ENCODE data around the gene B2M. TPM values are rescaled to one million over a fixed set of nuclear protein-coding genes. Genes with fewer than 3 reads are reported as not detected.
A peak's percentile ranks its signal among the peaks of the same experiment; 100 is the strongest.

B2M gene
- total RNA-seq, 1 donor from 2014 or later = 3,395 TPM

- Histone ChIP-seq H3K27me3 (no peaks in the 10 kb centered on the region), H3K36me3 (no peaks in the 10 kb centered on the region), H3K4me1 (no peaks in the 10 kb centered on the region), H3K4me3 (no peak overlapping the region), H3K27ac (no peak overlapping the region), H3K9me3 (peaks cover 0 to 3% of the 10 kb centered on the region in 2 donors)
- no peak for DNase-seq (ENCODE audit: low spot score in 2 of 2)
- intact Hi-C loops (cut with DNase I) = no loop called here
- TF ChIP-seq CTCF (IDR thresholded peaks at IDR 0.05) = no peak
These were observed 4.9 kb upstream of the B2M start for GRCh38 chr15:44706401-44706800.

DNA sequence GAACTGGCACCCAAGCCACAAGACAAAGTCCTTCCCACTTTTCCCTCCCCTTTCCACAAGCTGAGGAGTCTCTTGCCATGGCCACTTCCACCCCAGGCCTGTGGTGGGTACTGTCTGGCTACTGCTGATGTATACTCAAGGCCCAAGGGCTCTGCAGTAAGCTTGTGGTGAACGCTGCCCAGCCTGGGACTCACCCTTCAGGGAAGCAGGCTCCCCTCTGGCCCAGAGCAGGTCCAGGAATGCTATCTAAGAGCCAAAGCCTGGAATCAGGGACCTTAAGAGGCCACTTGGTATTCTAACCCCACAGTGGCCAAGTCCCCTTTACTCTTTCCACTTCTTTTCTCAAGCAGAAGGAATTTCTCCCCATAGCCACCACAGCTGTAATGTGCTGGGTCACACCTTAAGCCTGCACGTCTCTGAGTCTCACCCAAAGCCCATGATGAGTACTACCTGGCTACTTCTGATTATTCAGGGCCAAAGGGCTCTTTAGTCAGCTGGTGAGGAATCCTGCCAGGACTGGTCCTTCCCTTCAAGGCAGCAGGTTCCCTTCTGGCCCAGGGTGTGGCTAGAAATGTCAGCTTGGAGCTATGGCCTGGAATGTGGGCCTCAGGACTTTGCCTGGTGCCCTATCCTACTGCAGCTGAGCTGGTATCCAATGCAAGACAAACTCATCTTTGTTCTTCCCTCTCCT lies 4.2 kb upstream of the B2M start:
- H3K27ac ChIP-seq = no peak overlapping the region
- no peak for TF ChIP-seq CTCF (IDR thresholded peaks at IDR 0.05)
- no peaks in the 10 kb centered on the region for H3K4me1 ChIP-seq
- no peaks in the 10 kb centered on the region for H3K36me3 ChIP-seq
- DNase-seq (ENCODE audit: low spot score in 2 of 2) = no peak
- H3K27me3 ChIP-seq = no peaks in the 10 kb centered on the region
- H3K9me3 ChIP-seq = peaks cover 0 to 3% of the 10 kb centered on the region in 2 donors
- H3K4me3 ChIP-seq = no peak overlapping the region
- intact Hi-C loops (cut with DNase I) = no loop called here

DNA sequence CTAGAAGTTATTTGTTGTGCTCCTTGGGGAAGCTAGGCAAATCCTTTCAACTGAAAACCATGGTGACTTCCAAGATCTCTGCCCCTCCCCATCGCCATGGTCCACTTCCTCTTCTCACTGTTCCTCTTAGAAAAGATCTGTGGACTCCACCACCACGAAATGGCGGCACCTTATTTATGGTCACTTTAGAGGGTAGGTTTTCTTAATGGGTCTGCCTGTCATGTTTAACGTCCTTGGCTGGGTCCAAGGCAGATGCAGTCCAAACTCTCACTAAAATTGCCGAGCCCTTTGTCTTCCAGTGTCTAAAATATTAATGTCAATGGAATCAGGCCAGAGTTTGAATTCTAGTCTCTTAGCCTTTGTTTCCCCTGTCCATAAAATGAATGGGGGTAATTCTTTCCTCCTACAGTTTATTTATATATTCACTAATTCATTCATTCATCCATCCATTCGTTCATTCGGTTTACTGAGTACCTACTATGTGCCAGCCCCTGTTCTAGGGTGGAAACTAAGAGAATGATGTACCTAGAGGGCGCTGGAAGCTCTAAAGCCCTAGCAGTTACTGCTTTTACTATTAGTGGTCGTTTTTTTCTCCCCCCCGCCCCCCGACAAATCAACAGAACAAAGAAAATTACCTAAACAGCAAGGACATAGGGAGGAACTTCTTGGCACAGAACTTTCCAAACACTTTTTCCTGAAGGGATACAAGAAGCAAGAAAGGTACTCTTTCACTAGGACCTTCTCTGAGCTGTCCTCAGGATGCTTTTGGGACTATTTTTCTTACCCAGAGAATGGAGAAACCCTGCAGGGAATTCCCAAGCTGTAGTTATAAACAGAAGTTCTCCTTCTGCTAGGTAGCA lies 851 bp upstream of the B2M start:
- no peaks in the 10 kb centered on the region for H3K27me3 ChIP-seq
- peak in 1 of 2 donors; percentile 77 for DNase-seq (ENCODE audit: low spot score in 2 of 2)
- H3K4me1 ChIP-seq = peaks cover 4 to 15% of the 10 kb centered on the region in 2 donors
- intact Hi-C loops (cut with DNase I) = loop anchor here (1.0 to 10.0 kb wide), 6 partner anchors 19 to 1196 kb away; partner anchors contain the start of genes CTDSPL2, GOLM2, MAP1A and SPG11
- H3K27ac ChIP-seq = peak overlapping the region; percentile 97 to 99
- H3K36me3 ChIP-seq = peaks cover 4% of the 10 kb centered on the region in 2 donors
- H3K9me3 ChIP-seq = no peaks in the 10 kb centered on the region
- H3K4me3 ChIP-seq = peak overlapping the region; percentile 87 to 90
- peak; percentile 15 to 39 (median 21) for TF ChIP-seq CTCF (IDR thresholded peaks at IDR 0.05)

GRCh38 chr15:44711743-44712345 lies 527 bp downstream of the B2M start:
- Histone ChIP-seq H3K27ac (peak overlapping the region; percentile 97 to 99), H3K27me3 (no peaks in the 10 kb centered on the region), H3K9me3 (no peaks in the 10 kb centered on the region), H3K36me3 (peaks cover 18% of the 10 kb centered on the region in 2 donors), H3K4me1 (peaks cover 4 to 15% of the 10 kb centered on the region in 2 donors), H3K4me3 (peak overlapping the region; percentile 87 to 90)
- no peak for DNase-seq (ENCODE audit: low spot score in 2 of 2)
- TF ChIP-seq CTCF (IDR thresholded peaks at IDR 0.05) = no peak
- intact Hi-C loops (cut with DNase I) = loop anchor here (1.0 to 10.0 kb wide), 6 partner anchors 17 to 1197 kb away; partner anchors contain the start of genes CTDSPL2, GOLM2, MAP1A and SPG11

- intact Hi-C loops (cut with DNase I) = loop anchor here (5.0 to 10.0 kb wide), 4 partner anchors 285 to 1198 kb away; partner anchors contain the start of genes CTDSPL2, GOLM2 and MAP1A
- TF ChIP-seq CTCF (IDR thresholded peaks at IDR 0.05) = no peak
- Histone ChIP-seq H3K4me1 (peaks cover 4 to 15% of the 10 kb centered on the region in 2 donors), H3K27ac (peak overlapping the region; percentile 97 to 99), H3K4me3 (peak overlapping the region; percentile 87 to 90), H3K9me3 (no peaks in the 10 kb centered on the region), H3K27me3 (no peaks in the 10 kb centered on the region), H3K36me3 (peaks cover 24% of the 10 kb centered on the region in 2 donors)
- DNase-seq (ENCODE audit: low spot score in 2 of 2) = peak; percentile 24 to 85
These were observed 1.2 kb downstream of the B2M start for GRCh38 chr15:44712346-44713005.

All from ascending aorta (tissue), 2 donors.